HG02588 (cell line): ENCODE results near the gene CHST11.
A peak's percentile ranks its signal among the peaks of the same experiment; 100 is the strongest.

Experiments
- ATAC-seq: cut with Tn5 transposase; IDR thresholded peaks from one replicate; pipeline ENCODE4 v1.9.1; 2021; ENCODE audit warnings: mild to moderate bottlenecking, moderate library complexity; ENCODE audit not compliant: unreplicated experiment

CHST11 gene

DNA sequence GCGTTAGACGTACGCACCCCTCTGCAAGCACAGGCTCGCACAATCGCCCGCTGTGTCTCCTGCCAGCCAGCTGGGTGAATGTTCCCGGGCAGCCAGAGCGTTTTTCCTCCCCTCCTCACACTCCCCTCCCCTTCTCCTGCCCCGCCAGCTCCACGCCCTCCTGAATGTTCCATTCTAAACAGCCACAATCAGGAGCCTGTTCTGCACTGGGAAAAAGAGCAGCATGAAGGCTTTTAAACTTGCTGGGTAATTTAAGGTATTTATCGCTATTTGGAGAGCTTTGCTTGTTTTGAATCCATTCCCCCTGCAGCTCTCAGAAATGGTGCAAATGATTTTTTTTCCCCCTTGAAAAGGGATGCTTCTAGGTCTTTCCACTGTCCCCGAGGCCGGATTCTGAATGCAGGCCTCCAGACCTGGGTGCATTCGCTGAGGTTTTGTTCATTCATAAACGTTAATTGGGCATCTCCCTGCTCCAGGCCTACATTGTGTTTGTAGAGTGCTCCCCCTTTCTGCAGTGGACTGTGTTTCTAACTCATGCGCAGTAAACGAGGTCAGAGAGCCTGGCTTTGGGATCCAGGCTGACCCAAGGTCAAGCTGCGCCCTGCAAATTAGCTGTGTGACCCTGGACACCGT lies 212.5 kb downstream of the CHST11 start:
- ATAC-seq, result no peak

DNA sequence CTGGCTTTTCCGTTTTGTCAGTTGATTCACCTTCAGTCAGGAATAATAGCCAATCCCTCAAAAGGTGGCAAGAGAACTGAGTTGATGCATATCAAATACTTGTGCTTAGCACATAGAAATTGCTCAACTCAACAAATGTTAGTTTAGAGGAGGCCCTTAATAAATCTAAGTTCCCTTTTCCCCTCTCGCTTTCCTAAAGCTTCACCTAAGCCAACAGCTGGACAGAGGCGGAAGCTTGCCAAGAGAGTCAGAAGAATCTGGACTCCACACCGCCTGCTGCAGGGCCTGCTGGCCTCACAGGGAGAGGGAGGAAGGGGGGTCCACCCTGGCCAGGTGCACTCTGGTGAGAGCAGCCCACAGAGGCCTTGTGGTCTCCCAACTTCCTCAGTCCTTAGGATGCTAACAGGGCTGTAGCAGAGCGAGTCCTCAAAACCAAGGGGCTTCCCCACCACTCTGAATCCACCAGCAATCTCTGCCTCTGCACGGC lies 213.1 kb downstream of the CHST11 start:
- ATAC-seq, result peak; percentile 60

DNA sequence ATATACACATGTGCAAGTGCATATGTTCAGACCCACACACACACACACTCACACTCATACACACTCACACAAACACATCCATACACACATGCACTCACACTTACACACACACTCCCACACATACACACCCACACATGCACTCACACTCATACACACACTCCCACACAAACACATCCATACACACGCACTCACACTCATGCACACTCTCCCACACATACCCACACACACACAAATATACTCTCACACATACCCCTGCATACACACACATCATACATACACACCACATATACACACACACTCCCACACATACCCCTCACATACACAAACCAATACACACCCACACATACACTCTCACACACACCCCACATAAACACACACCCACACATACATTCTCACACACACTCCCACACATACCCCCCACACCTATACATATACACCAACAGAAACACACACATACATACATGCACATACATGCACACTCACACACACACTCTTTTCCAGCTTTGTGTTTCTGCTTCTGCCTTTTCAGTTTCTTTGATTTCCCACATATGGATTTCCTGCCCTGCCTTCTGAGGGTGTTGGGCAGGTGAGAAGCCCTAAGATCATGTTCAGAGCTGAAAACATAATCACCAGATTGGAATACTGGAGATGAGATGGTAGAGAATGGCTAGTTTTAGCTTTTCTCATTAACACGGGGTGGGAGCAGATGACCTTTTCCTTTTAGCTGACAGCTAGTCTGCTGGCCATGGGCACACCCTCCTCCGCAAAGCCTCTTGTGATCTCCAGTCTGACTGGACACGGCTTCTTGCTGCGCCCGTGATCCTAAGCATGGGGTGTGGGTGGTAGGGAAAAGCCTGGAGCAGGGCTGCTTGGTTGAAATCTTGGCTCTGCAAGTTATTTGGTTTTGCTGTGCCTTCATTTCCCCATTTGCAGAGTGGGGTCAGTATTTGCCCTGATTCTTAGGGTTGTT lies 214.0 kb downstream of the CHST11 start:
- ATAC-seq, result no peak

DNA sequence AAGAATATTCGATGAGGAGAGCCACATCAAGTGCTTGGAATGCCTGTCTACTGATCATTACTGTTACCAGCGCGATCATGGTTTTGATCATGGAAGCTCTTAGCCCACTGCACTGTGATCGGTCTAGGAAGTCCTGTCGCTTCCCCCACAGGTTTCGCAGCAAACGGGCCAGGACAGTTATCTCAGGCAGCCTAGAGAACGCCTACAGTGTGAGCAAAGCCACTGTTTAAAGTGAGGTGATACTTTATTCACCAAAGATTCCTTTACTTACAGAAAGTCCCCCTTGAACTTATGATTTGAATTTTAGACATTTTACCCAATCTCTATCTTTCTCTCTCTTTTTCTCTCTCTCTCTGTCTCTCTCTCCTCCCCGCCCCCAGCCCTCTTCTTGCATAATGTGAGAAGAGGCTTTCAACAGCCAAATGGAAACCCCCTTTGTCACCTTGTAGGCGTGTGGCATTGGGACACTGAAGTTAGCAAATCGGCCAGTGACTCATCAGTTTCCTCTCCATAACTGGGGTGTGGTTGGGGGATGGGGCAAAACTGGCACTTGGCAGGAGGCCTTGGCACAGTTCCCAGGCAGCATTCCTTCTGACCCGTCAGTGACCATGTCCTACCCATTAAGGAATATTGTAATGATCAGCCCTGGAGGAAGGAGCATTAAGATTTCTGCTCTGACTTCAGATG lies 214.8 kb downstream of the CHST11 start:
- peak; percentile 69 for ATAC-seq

DNA sequence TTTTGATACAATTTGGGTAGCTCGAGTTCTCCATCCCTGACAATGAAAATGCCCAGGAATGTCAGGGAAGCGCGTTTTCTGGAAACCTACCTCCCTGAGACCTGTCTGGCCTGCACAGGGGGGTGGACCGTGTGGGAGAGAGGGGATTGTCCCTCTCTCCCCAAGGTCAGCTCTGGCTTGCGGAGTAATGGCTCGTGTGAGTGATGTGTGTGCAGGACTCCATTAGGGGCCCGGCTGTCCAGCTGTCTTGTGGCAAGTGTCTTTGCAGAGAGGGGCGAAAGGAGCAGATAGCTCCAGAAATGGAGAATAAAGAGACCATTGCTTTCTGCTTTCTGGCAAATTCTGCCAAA lies 215.3 kb downstream of the CHST11 start:
- no peak for ATAC-seq

DNA sequence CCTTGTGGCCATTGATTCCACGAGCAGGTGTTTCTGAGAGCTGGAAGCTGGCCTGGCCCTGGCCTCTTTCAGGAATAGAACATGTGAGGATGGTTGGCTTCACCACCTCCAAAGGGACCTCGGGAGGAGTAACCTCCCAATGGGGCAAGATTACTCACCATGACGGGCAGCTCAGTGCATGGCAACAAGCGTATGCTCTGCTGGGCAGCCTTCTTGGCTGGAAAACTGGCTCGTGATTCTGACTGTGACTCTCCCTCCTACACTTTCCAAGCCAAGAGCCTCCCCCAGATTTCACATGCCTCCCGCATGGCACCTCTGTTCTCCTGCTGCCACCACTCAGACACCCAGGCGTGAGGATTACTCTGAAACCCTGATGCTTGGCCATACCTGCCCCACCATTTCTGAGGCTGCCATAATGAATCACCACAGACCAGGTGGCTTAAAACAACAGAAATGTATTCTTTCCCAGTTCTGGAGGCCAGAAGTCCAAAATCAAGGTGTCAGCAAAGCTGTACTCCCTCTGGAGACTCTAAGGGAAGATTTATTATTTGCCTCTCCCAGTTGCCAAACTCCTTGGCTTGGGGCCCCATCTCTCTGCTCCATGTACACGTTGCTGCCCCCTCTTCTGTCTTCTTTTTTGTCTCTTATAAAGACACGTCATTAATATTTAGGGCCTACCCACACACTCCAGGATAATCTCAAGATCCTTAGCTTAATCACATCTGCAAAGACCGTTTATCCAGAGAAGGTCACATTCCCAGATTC lies 215.9 kb downstream of the CHST11 start:
- no peak for ATAC-seq

DNA sequence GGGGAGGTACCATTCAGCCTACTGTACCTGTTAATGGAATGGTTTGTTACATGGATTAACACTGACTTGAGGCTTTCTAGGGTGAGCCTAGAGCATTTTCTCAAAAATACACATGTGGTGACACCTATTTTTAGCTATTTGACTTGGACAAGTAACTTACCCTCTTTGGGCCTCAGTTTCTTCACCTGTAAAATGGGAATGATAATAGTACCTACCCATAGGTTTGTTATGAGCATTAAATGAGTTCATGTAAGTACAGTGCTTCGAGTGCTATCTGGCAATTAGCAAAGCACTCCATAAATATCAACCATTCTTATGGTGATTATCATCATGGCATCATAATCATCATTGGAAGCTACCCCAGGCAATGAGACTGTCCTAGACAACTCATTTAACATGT lies 216.5 kb downstream of the CHST11 start:
- ATAC-seq, result no peak

DNA sequence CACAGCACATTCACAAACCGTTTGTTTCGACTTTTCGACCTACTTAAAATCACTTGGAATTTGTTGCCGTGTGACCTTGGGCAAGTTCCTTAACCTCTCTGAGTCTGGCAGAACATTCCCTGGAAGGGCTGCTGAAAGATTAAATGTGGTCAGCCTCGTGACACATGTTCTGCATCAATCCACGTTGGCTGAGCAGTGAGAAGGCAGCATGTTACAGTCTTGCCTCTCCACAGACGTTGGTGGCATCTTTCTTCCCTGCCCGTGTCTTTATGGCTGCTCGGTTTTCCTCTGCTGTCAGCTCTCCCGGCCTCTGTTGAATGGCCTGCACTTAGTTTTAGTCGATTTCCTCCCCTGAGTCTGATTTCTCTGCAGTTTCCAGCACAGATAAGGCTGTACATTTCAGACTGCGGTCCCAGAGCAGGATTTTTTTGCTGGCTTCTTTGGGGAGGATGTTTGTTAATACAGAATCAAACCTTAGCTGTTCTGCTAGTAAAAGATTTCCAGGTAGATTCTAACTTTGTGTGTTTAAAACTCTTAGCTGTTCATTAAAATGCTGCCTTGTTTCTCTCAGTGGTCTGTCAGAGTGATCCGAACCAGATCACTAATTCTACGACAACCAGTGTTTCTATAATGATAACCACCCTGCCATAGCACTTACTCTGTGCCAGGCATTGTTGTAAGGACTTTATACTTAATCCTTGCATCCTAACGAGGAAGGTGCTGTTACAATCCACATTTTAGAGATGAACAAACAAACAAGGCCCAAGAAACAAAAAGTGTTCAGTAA lies 217.1 kb downstream of the CHST11 start:
- no peak for ATAC-seq

DNA sequence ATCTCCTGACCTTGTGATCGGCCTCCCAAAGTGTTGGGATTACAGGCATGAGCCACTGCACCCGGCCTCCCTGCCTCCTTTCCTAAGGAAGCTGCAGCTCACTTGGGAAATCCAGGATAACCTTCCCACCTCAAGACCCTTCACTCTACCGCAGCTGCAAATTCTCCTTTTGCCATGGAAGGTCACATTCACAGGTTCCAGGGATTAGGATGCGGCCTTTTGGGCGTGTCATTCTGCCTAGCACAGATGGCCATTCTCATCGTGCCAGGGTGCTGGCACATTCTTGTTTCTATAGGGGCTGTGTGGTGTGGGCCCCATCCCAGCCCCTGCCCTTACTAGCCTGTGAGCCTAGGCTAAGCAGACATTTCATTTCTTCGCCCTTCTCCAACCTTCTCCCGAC lies 219.9 kb downstream of the CHST11 start:
- no peak for ATAC-seq

DNA sequence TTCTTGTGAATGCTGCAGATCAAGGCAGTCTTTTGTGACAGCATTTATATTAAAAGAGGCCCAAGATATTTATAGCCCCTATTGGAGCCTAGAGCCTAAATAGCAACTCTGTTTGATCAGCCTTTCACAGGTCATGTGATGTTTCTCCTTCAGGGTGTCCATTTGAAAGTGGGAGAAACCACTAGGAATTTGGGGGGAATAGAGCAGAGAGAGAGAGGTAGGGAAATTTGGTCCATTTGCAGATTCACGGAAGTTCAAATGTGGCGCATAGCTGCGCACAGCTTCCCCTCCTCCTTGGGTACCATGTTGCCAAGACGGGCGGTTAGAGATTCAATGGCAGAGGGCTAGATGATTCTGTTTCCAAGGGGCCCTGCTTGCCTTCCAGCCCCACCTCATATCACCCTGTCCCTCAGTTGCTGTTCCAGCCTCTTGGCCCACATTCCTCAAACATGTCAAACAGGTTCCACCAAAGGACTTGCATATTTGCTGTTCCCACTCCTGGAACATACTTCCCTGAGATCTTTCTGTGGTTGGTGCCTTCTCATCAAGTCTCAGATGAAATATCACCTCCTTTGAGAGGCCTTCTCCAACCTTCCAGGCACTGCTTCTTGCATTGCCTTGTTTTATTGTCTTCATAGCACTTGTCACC lies 220.8 kb downstream of the CHST11 start:
- ATAC-seq, result no peak

DNA sequence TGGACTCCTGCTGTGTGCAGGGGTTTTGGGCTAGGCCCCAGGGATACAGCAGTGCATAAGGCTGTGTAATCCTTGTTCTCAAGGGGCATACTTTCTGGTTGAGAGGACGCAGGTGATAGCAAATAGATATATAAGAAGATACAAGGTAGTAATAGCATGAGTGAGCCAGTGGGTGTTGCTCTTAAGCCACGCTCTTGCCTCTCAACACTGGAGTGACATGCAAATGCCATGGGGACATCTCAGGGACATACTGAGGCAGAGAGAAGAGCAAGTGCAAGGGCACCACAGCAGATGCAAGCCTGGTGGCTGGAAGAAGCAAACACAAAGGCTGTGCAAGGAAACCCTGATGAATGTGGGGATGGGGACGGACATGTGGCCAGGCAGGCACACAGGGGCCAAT lies 223.3 kb downstream of the CHST11 start:
- no peak for ATAC-seq

DNA sequence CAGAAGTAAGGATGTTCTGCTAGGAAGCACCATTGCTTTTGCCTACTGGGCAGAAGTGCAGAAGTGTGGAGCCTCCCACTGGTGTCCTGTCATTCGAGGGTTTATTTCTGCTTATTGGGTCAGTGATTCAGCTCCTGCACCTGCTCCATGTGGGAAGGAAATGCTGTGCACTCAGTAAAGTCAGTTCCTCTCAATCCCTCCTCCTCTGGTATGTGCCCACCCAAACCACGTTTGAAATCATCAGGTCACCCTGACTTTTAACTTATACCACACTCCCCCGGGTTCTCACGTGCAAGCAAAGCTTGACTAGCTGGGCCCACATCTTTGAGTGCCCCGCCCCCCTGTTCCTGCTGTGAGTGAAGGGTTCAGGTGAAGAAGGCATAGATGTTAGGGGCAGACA lies 223.7 kb downstream of the CHST11 start:
- ATAC-seq, result no peak

DNA sequence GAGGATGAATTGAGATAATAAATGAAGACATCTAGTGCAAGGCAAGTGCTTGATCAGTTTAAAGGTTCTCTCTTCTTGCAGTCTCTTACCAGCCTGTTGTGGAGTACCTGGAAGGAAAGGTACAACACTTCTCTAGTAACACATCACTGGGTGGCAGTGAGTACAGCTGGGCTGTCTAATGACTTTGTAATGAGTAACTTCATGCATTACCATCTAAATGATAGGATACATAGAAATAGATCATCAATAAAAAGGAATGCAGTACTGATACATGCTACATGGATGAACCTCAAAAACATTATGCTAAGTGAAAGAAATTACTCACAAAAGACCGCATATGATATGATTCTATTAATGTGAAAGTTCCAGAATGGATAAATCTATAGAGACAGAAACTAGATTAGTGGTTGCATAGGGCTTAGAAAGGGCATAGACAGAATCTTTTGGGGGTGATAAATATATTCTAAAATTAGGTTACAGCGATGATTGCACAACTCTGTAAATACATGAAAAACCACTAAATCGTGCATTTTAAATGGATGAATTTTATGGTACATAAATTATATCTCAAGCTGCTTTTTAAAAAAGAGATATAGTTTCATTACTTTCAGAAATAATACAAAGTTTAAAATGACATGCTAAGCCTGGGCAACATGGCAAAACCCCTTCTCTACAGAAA lies 224.4 kb downstream of the CHST11 start:
- no peak for ATAC-seq

DNA sequence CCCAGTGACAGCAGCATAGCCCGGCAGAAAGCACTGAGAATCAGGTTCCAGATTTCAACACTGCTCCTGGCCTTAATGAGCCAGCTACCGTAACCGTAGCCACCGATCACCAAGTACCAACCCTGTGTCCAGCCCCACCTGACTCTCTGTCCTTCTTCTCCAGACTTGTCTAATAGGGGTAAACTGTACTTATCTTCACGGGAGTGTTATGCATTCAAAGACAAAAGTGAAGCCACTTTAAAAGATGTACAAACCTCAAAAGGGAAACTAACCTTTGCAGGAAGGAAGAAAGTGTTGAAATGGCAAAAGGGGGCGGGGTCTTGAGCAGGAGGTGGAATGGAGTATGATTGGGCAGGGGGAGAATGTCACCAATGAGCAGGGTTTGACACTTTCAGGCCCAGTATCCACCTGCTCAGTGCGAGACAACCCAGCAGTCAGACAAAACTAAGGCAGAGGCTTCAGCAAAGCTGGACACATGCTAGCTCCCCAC lies 226.1 kb downstream of the CHST11 start:
- ATAC-seq, result peak; percentile 63

DNA sequence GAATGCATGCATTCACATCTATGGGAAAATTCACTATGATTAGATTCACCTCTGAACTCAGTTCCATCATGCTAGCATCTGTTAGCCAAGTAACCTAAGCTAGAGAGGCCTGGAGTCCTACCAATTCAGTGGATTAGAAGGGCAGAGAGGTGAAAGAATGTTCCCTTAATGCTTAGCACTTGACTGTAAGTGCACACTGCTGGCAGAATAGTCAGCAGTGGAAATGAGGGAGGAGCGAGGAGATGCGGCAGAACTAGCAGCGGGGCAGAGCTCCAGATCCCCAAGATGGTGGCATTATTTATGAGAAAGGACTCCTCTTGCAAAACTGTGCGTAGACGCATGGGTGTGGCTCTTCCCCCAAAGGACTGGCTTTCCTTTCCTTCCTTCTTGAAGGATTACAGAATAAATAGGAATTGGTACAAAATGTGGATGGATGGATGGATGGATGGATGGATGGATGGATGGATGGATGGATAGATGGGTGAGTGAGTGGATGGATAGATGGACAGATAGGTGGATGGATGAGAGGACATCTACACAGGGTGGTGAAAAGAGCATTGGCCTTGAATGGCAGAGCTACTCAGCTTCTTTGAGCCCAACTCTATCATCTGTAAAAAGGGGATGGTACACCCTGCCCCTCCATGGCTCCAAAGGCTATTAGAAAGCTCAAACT lies 227.2 kb downstream of the CHST11 start:
- no peak for ATAC-seq

DNA sequence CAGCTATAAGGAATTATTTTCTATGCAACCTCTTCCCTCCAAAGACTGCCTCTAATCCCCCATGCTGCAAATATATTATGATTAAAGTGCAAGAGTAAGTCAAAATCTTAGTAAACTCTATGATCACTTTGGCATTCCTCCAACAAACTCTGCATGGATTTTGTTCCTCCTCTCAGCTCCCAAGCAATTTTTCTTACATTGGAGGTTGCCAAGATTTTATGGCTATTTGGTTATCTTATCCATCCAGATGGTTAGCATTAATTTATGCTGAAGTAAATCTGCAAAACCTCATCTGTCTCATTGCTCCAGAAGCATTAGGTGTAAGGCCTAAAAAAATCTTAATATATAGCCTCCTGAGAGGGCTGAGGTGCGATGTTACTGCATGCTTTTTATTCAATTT lies 228.1 kb downstream of the CHST11 start:
- no peak for ATAC-seq

DNA sequence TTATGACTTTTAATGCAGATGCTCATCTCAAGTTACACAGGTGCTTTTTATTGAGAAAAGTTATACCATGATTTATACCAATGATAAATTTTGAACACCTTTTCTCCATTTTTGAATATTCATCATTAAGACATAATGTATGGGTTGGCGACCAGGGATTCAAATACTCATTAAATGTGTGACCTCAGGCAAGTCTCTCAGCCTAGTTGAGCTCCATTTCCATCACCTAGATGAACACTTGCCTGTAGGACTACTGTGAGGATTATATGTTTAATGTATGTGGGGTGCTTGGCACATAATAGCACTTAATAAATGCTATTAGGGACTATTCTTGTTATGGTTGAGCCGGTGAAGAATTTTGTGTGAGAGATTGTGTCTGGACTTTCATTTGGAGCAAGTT lies 228.6 kb downstream of the CHST11 start:
- ATAC-seq, result no peak

DNA sequence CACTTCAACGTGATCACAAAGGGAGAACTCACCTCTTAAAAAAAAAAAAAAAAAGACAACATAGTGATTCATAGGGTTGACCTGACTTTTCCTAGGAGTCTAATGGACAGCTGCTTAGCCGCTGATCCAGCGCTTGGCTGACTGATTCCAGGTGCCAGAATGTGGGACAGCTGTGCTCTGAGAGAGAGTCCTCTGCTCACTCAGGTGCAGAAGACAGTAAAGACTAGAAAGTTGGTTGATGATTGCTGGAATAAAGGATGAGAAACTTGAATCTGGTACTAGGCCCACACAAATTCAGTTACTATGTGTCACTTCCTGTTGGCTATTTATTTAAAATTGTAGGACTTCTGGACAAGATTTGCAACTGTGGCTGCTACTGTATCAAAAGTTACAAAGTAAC lies 229.4 kb downstream of the CHST11 start:
- no peak for ATAC-seq
